OCI-LY1 (cell line): ENCODE data around the gene PTPRE.

Source experiments
- CTCF ChIP-seq: fragments of 200-600 bp; sonication (generic), shearing (Covaris generic); IDR thresholded peaks from 2 replicates; pipeline ENCODE4 v1.5.1; 2017; ENCODE audit warnings: mild to moderate bottlenecking, antibody characterized with exemption, low read length, moderate library complexity, mixed read lengths
- EZH2 ChIP-seq: fragments of 200-600 bp; sonication (generic), shearing (Covaris generic); IDR thresholded peaks from 2 replicates; pipeline ENCODE4 v1.8.0; 2017; ENCODE audit warnings: borderline replicate concordance, mixed run types, mild to moderate bottlenecking, antibody characterized with exemption, low read length, moderate library complexity, mixed read lengths

GRCh38 chr10:128110339-128110738 is 203.4 kb downstream of the PTPRE start:
- TF ChIP-seq CTCF (no peak), EZH2 (no peak)
